Endothelial cell of umbilical vein (primary cell): Measurements from ENCODE around the gene CES4A. TPM values are rescaled to one million over a fixed set of nuclear protein-coding genes. Genes with fewer than 3 reads are reported as not detected.
"Not testable (repeated sequence)": the region's sequence is repeated elsewhere in the genome, so short reads cannot be mapped to it uniquely, and the experiment has no call there.

Experiments used
- BruUV-seq: library from RNA; stranded (reverse); fragments of 400-500 nt; replicated peaks from 2 replicates; lab custom pipeline; 2021; lab: Mats Ljungman, UMichigan
- CTCF ChIA-PET: fragments of 300-600, 350-600 bp; sonication (Branson Sonifier 250); formaldehyde crosslinking; loops from one replicate; lab custom pipeline; 2021; ENCODE audit warnings: antibody characterized with exemption, inconsistent platforms; lab: Charles Lee
- POLR2A ChIA-PET: fragments of 300-600, 350-600 bp; sonication (Branson Sonifier 250); formaldehyde crosslinking; loops from one replicate; lab custom pipeline; 2021; ENCODE audit warnings: antibody characterized with exemption, inconsistent platforms; lab: Charles Lee
- DNase-seq: peaks from one replicate; pipeline ENCODE4 v3.0.0-alpha.2; 2011; ENCODE audit warnings: low read depth, low spot score
- FAIRE-seq: peaks from 2 replicates; lab custom pipeline; 2011; peaks lifted over from hg19 to GRCh38; lab: Jason Lieb, UNC
- H2AFZ ChIP-seq: 2 replicates; pipeline ENCODE4 v1.6.0; 2012; ENCODE audit warnings: low read depth, low read length, control low read depth, inconsistent platforms
- H3K27ac ChIP-seq: 2 replicates; pipeline ENCODE4 v1.5.1; 2011; ENCODE audit warnings: low read depth, mild to moderate bottlenecking, control low read depth, low read length, moderate library complexity; ENCODE audit not compliant: insufficient read depth
- H3K27me3 ChIP-seq, 2 experiments: 2 replicates each; pipeline versions ENCODE4 v1.6.0 to v1.6.1; 2011; ENCODE audit warnings: low read length in 2 of 2, mixed read lengths in 1 of 2; ENCODE audit not compliant: control insufficient read depth in 2 of 2, insufficient read depth in 2 of 2
- H3K36me3 ChIP-seq, 2 experiments: 2 replicates in 1 of 2; 3 replicates in 1 of 2; pipeline ENCODE4 v1.5.1; 2011; ENCODE audit warnings: low read length in 2 of 2, mild to moderate bottlenecking in 1 of 2, moderate library complexity in 1 of 2; ENCODE audit not compliant: control insufficient read depth in 2 of 2, insufficient read depth in 2 of 2; ENCODE audit errors: extremely low read depth in 1 of 2
- H3K4me1 ChIP-seq: 3 replicates; pipeline ENCODE4 v1.5.1; 2011; ENCODE audit warnings: mild to moderate bottlenecking, low read length; ENCODE audit not compliant: control insufficient read depth, insufficient read depth; ENCODE audit errors: extremely low read depth
- H3K4me2 ChIP-seq: 2 replicates; pipeline ENCODE4 v1.6.1; 2011; ENCODE audit warnings: low read length, control low read depth, mixed read lengths; ENCODE audit not compliant: insufficient read depth
- H3K4me3 ChIP-seq, 3 experiments: fragments of 200-600 bp in 1 of 3; sonication (generic), shearing (Covaris generic) in 1 of 3; replicated peaks in 1 of 3; 2 replicates each; pipeline ENCODE4 v1.5.1; 2011 to 2016; ENCODE audit warnings: control low read depth in 3 of 3, low read length in 3 of 3, mild to moderate bottlenecking in 2 of 3, inconsistent platforms in 1 of 3, low read depth in 1 of 3, moderate library complexity in 1 of 3; ENCODE audit not compliant: insufficient read depth in 1 of 3
- H3K79me2 ChIP-seq: 2 replicates; pipeline ENCODE4 v1.6.0; 2012; ENCODE audit warnings: low read length, inconsistent platforms; ENCODE audit not compliant: control insufficient read depth, insufficient read depth
- H3K9ac ChIP-seq: replicated peaks from 2 replicates; pipeline ENCODE3; 2011; ENCODE audit warnings: low read length, control low read depth; ENCODE audit not compliant: insufficient read depth; ENCODE audit errors: extremely low read depth
- H3K9me1 ChIP-seq: replicated peaks from 3 replicates; pipeline ENCODE4 v1.6.0; 2011; ENCODE audit warnings: mild to moderate bottlenecking, low read length; ENCODE audit not compliant: control insufficient read depth, insufficient read depth; ENCODE audit errors: extremely low read depth
- H3K9me3 ChIP-seq: replicated peaks from 2 replicates; pipeline ENCODE4 v1.5.1; 2012; ENCODE audit warnings: low read length, inconsistent platforms; ENCODE audit not compliant: control insufficient read depth, insufficient read depth
- H4K20me1 ChIP-seq: replicated peaks from 2 replicates; pipeline ENCODE3; 2011; ENCODE audit warnings: mild to moderate bottlenecking, low read length; ENCODE audit not compliant: control insufficient read depth, insufficient read depth; ENCODE audit errors: extremely low read depth
- EZH2 ChIP-seq: IDR thresholded peaks from 2 replicates; pipeline ENCODE4 v1.6.1; 2012; ENCODE audit warnings: borderline replicate concordance, low read depth, mild to moderate bottlenecking, moderate library complexity, low read length, inconsistent platforms; ENCODE audit not compliant: severe bottlenecking
- FOS ChIP-seq: IDR thresholded peaks from 2 replicates; pipeline ENCODE4 v1.6.1; 2011; ENCODE audit warnings: mild to moderate bottlenecking, low read length, moderate library complexity, borderline replicate concordance; ENCODE audit not compliant: insufficient read depth
- GATA2 ChIP-seq: IDR thresholded peaks from 2 replicates; pipeline ENCODE4 v1.7.0; 2011; ENCODE audit warnings: low read depth, mild to moderate bottlenecking, moderate library complexity, mixed read lengths, low read length; ENCODE audit not compliant: insufficient read length, insufficient read depth
- JUN ChIP-seq: IDR thresholded peaks from 2 replicates; pipeline ENCODE4 v1.6.1; 2011; ENCODE audit warnings: borderline replicate concordance, low read depth; ENCODE audit not compliant: insufficient read length, insufficient read depth
- MYC ChIP-seq: IDR thresholded peaks from one replicate; pipeline ENCODE4 v1.6.1; 2011; ENCODE audit warnings: mild to moderate bottlenecking, low read depth, low read length
- POLR2A ChIP-seq: IDR thresholded peaks from 2 replicates; pipeline ENCODE4 v1.6.1; 2012; ENCODE audit warnings: low read depth, mild to moderate bottlenecking, control low read depth, low read length
- POLR2AphosphoS5 ChIP-seq: IDR thresholded peaks from 2 replicates; pipeline ENCODE4 v1.6.1; 2012; ENCODE audit warnings: low read depth, mild to moderate bottlenecking, control low read depth, low read length, moderate library complexity; ENCODE audit not compliant: insufficient read depth
- dilution Hi-C: fragments of 300-500 bp; cut with MboI; formaldehyde crosslinking; loops from one replicate; pipeline ENCODE4 v1.15.0; 2019; ENCODE audit warnings: low sequenced_read_pairs; ENCODE audit not compliant: extremely low pct_ligation_motif_present
- intact Hi-C: fragments of 100-400 bp; cut with micrococcal nuclease; formaldehyde crosslinking; loops from one replicate; pipeline ENCODE4 v1.10.0; 2022
- polyA plus RNA-seq, 4 experiments: library from polyadenylated mRNA; depleted of rRNA in 3 of 4; stranded (reverse) in 3 of 4; unstranded in 1 of 4; fragments of >200 nt; gene quantifications; 2 replicates each; pipeline versions ENCODE4 v1.2.1 to v1.2.3, GENCODE V29; 2011 to 2012; ENCODE audit warnings: missing spikeins in 1 of 4
- total RNA-seq: library from RNA; stranded (reverse); gene quantifications from 2 replicates; pipeline ENCODE4 v1.2.3, GENCODE V29; 2021
- TF ChIP-seq, protein P1 (sequence below), 2 donors: IDR thresholded peaks; 1 replicate in 1 of 2; 2 replicates in 1 of 2; pipeline ENCODE4 v1.5.1; 2011; ENCODE audit warnings: low read length in 2 of 2, mild to moderate bottlenecking in 2 of 2, moderate library complexity in 2 of 2, control low read depth in 1 of 2, inconsistent platforms in 1 of 2, low read depth in 1 of 2; ENCODE audit not compliant: insufficient read depth in 1 of 2; ENCODE audit errors: extremely low read depth in 1 of 2
- TF ChIP-seq, protein P2 (sequence below): IDR thresholded peaks from 2 replicates; pipeline ENCODE4 v1.6.1; 2011; ENCODE audit not compliant: insufficient read depth, insufficient read length

CES4A gene
- total and polyA plus RNA-seq, 2 donors (not counting 3 experiments of a cell fraction or from before 2014, with no cell fraction given), result 5.4 to 13.3 TPM

DNA sequence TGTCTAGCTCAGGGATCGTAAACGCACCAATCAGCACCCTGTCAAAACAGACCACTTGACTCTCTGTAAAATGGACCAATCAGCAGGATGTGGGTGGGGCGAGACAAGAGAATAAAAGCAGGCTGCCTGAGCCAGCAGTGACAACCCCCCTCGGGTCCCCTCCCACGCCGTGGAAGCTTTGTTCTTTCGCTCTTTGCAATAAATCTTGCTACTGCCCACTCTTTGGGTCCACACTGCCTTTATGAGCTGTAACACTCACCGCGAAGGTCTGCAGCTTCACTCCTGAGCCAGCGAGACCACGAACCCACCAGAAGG is 13.5 kb upstream of the CES4A start:
- H3K4me2 ChIP-seq, H4K20me1 ChIP-seq, FAIRE-seq, H3K79me2 ChIP-seq, H3K27ac ChIP-seq, H3K4me1 ChIP-seq, H3K4me3 ChIP-seq, H3K36me3 ChIP-seq, H3K9me3 ChIP-seq, dilution Hi-C loops, DNase-seq, BruUV-seq, POLR2A ChIA-PET, H3K27me3 ChIP-seq, H2AFZ ChIP-seq, H3K9ac ChIP-seq, H3K9me1 ChIP-seq: not testable (repeated sequence)
- intact Hi-C loops, result loop anchor here (5.0 kb wide), 1 partner anchor 37 kb away; no protein-coding TSS in a partner anchor
- CTCF ChIA-PET, result interaction anchor here (1.0 to 4.8 kb wide), 5 partner anchors 21 to 210 kb away, joined by 3 to 58 read pairs (median 7); no protein-coding TSS in a partner anchor

DNA sequence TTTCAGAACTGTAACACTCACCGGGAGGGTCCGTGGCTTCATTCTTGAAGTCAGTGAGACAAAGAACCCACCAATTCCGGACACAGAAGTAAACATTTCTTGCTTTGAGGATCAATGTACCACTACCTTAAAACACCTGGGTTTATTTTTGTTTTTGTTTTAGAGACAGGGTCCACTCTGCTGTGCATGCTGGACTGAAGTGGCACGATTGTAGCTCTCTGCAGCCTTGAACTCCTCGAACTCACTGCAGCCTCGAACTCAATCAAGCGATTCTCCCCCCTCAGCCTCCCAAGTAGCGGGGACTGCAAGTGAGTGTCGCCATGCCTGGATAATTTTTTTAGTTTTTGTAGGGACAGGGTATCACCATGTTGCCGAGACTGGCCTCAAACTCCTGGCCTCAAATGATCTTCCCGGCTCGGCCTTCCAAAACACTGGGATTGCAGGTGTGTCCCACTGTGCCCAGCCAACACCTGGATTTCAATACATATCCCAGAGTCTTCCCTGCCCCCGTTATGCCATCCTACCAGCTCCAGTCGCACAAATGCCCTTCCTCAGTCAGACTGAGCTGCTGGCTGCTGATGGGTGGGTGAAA is 13.0 kb upstream of the CES4A start:
- no peak for FAIRE-seq
- no peak overlapping the region for H3K4me3 ChIP-seq
- H2AFZ ChIP-seq, result no peak overlapping the region
- no peaks in the 10 kb centered on the region for H3K9me3 ChIP-seq
- ChIA-PET CTCF (interaction anchor here (0.6 to 4.8 kb wide), 15 partner anchors 9 to 323 kb away, joined by 3 to 58 read pairs (median 4); partner anchors contain the start of genes FBXL8, NOL3 and TRADD), POLR2A (no interaction called here)
- H3K36me3 ChIP-seq, result no peaks in the 10 kb centered on the region
- no peaks in the 10 kb centered on the region for H4K20me1 ChIP-seq
- H3K9ac ChIP-seq, result no peak overlapping the region
- peaks cover 0 to 3% of the 10 kb centered on the region in 2 experiments for H3K27me3 ChIP-seq
- intact Hi-C loops, result loop anchor here (5.0 kb wide), 1 partner anchor 37 kb away; no protein-coding TSS in a partner anchor
- H3K79me2 ChIP-seq, result no peaks in the 10 kb centered on the region
- no peaks in the 10 kb centered on the region for H3K4me1 ChIP-seq
- H3K4me2 ChIP-seq, result no peak overlapping the region
- H3K27ac ChIP-seq, result no peak overlapping the region
- TF ChIP-seq, protein P1, sequence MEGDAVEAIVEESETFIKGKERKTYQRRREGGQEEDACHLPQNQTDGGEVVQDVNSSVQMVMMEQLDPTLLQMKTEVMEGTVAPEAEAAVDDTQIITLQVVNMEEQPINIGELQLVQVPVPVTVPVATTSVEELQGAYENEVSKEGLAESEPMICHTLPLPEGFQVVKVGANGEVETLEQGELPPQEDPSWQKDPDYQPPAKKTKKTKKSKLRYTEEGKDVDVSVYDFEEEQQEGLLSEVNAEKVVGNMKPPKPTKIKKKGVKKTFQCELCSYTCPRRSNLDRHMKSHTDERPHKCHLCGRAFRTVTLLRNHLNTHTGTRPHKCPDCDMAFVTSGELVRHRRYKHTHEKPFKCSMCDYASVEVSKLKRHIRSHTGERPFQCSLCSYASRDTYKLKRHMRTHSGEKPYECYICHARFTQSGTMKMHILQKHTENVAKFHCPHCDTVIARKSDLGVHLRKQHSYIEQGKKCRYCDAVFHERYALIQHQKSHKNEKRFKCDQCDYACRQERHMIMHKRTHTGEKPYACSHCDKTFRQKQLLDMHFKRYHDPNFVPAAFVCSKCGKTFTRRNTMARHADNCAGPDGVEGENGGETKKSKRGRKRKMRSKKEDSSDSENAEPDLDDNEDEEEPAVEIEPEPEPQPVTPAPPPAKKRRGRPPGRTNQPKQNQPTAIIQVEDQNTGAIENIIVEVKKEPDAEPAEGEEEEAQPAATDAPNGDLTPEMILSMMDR (IDR thresholded peaks at IDR 0.05; ENCODE audit: extremely low read depth in 1 of 2, insufficient read depth in 1 of 2, low read depth in 1 of 2, low read length in 2 of 2), result no peak
- TF ChIP-seq GATA2 (no peak), FOS (no peak), POLR2AphosphoS5 (no peak), EZH2 (no peak), JUN (no peak), MYC (no peak), POLR2A (no peak)
- TF ChIP-seq, protein P2, sequence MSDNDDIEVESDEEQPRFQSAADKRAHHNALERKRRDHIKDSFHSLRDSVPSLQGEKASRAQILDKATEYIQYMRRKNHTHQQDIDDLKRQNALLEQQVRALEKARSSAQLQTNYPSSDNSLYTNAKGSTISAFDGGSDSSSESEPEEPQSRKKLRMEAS, result no peak
- no peaks in the 10 kb centered on the region for H3K9me1 ChIP-seq
- BruUV-seq, result no TSS peak
- dilution Hi-C loops, result no loop called here
- no peak for DNase-seq
